Smooth muscle cell (in vitro differentiated cells): Measurements from ENCODE around the gene SECTM1. TPM values are rescaled to one million over a fixed set of nuclear protein-coding genes. Genes with fewer than 3 reads are reported as not detected.

Experiments used
- DNase-seq: peaks from one replicate; lab custom pipeline; 2025; ENCODE audit not compliant: unreplicated experiment; lab: John Stamatoyannopoulos, UW
- H2AFZ ChIP-seq: fragments of 200-600 bp; sonication (generic); 2 replicates; pipeline ENCODE4 v1.6.0; 2016; ENCODE audit warnings: antibody characterized with exemption, low read depth, mild to moderate bottlenecking
- H3F3A ChIP-seq: fragments of 200-600 bp; sonication (generic); 2 replicates; pipeline ENCODE4 v1.6.0; 2017; ENCODE audit warnings: antibody characterized with exemption, low read depth
- H3K27ac ChIP-seq: fragments of 200-600 bp; sonication (generic); 2 replicates; pipeline ENCODE4 v1.5.1; 2016; ENCODE audit warnings: low read depth, mild to moderate bottlenecking
- H3K27me3 ChIP-seq: fragments of 200-600 bp; sonication (generic); 2 replicates; pipeline ENCODE4 v1.6.1; 2016; ENCODE audit warnings: low read depth, mild to moderate bottlenecking
- H3K36me3 ChIP-seq: fragments of 200-600 bp; sonication (generic); 2 replicates; pipeline ENCODE4 v1.5.1; 2016; ENCODE audit warnings: low read depth
- H3K4me1 ChIP-seq: fragments of 200-600 bp; sonication (generic); 2 replicates; pipeline ENCODE4 v1.5.1; 2016; ENCODE audit warnings: low read depth
- H3K4me2 ChIP-seq: fragments of 200-600 bp; sonication (generic); 2 replicates; pipeline ENCODE4 v1.6.0; 2016; ENCODE audit warnings: mild to moderate bottlenecking
- H3K4me3 ChIP-seq: fragments of 200-600 bp; sonication (generic); 2 replicates; pipeline ENCODE4 v1.5.1; 2016; ENCODE audit warnings: mild to moderate bottlenecking
- H3K79me2 ChIP-seq: fragments of 200-600 bp; sonication (generic); 2 replicates; pipeline ENCODE4 v1.6.0; 2016; ENCODE audit warnings: low read depth, mild to moderate bottlenecking
- H3K9ac ChIP-seq: fragments of 200-600 bp; sonication (generic); 2 replicates; pipeline ENCODE4 v1.6.0; 2016; ENCODE audit warnings: low read depth
- H3K9me3 ChIP-seq: fragments of 200-600 bp; sonication (generic); replicated peaks from 2 replicates; pipeline ENCODE4 v1.5.1; 2016; ENCODE audit warnings: low read depth
- H4K20me1 ChIP-seq: fragments of 200-600 bp; sonication (generic); 2 replicates; pipeline ENCODE4 v1.6.0; 2016; ENCODE audit warnings: low read depth
- CTCF ChIP-seq: fragments of 200-600 bp; sonication (generic); IDR thresholded peaks from 2 replicates; pipeline ENCODE4 v1.5.1; 2017; ENCODE audit warnings: borderline replicate concordance, mild to moderate bottlenecking, antibody characterized with exemption; ENCODE audit not compliant: insufficient read depth, poor library complexity, severe bottlenecking
- WGBS: methylation state at CpG from one replicate; pipeline ENCODE4 v1.1.7; 2016; ENCODE audit warnings: low lambda C conversion rate; 5-methylcytosine and 5-hydroxymethylcytosine counted together
- polyA plus RNA-seq: library from polyadenylated mRNA; unstranded; fragments of >200 nt; fragmentation: Nextera tagmentation; extraction: Ambion mirVana; gene quantifications from 2 replicates; pipeline ENCODE4 v1.2.1, GENCODE V29; 2016
- total RNA-seq: library from RNA; depleted of rRNA; stranded (reverse); fragments of >200 nt; gene quantifications from 2 replicates; pipeline ENCODE4 v1.2.3, GENCODE V29; 2014

SECTM1 gene
- total and polyA plus RNA-seq, 2 experiments from 2014 or later, result 0.49 TPM; not detected in 1

- no peak overlapping the region for H3K9ac ChIP-seq
- H3K27ac ChIP-seq, result no peak overlapping the region
- no peaks in the 10 kb centered on the region for H3K4me1 ChIP-seq
- peak overlapping the region; percentile 35 for H3K4me2 ChIP-seq
- no peak overlapping the region for H2AFZ ChIP-seq
- no peaks in the 10 kb centered on the region for H3K9me3 ChIP-seq
- DNase-seq, result no peak
- H3K4me3 ChIP-seq, result no peak overlapping the region
- H3K36me3 ChIP-seq, result no peaks in the 10 kb centered on the region
- WGBS, result 78% methylated on average over 5 of the region's 7 CpGs
- TF ChIP-seq CTCF, result no peak
- H3F3A ChIP-seq, result peaks cover 3% of the 10 kb centered on the region
- no peaks in the 10 kb centered on the region for H3K27me3 ChIP-seq
- no peaks in the 10 kb centered on the region for H4K20me1 ChIP-seq
- no peaks in the 10 kb centered on the region for H3K79me2 ChIP-seq
Observed at GRCh38 chr17:82296511-82297279, 36.9 kb downstream of the SECTM1 start.

GRCh38 chr17:82295472-82295814, 38.1 kb downstream of the SECTM1 start:
- Histone ChIP-seq H4K20me1 (no peaks in the 10 kb centered on the region), H3K4me2 (no peak overlapping the region), H3K4me1 (no peaks in the 10 kb centered on the region), H3K9ac (no peak overlapping the region), H3K79me2 (no peaks in the 10 kb centered on the region), H3K4me3 (no peak overlapping the region), H3K36me3 (no peaks in the 10 kb centered on the region), H3K27ac (no peak overlapping the region), H3F3A (peaks cover 3% of the 10 kb centered on the region), H3K27me3 (no peaks in the 10 kb centered on the region), H3K9me3 (no peaks in the 10 kb centered on the region), H2AFZ (no peak overlapping the region)
- TF ChIP-seq CTCF, result no peak
- 90% methylated on average over 4 of the region's 4 CpGs for WGBS
- DNase-seq, result no peak

- 85% methylated on average over 15 of the region's 15 CpGs for WGBS
- no peak overlapping the region for H3K9ac ChIP-seq
- no peaks in the 10 kb centered on the region for H3K79me2 ChIP-seq
- H3K36me3 ChIP-seq, result no peaks in the 10 kb centered on the region
- H3K27me3 ChIP-seq, result no peaks in the 10 kb centered on the region
- H3F3A ChIP-seq, result peaks cover 3% of the 10 kb centered on the region
- H3K9me3 ChIP-seq, result no peaks in the 10 kb centered on the region
- H4K20me1 ChIP-seq, result no peaks in the 10 kb centered on the region
- H3K4me3 ChIP-seq, result peak overlapping the region; percentile 47
- no peaks in the 10 kb centered on the region for H3K4me1 ChIP-seq
- no peak overlapping the region for H2AFZ ChIP-seq
- H3K4me2 ChIP-seq, result peak overlapping the region; percentile 82
- no peak for DNase-seq
- TF ChIP-seq CTCF, result no peak
- H3K27ac ChIP-seq, result no peak overlapping the region
Observed at GRCh38 chr17:82294064-82294773, 39.3 kb downstream of the SECTM1 start.
